ENCODE results near the gene CAMK4. TPM values are rescaled to one million over a fixed set of nuclear protein-coding genes. Genes with fewer than 3 reads are reported as not detected.

The CAMK4 gene
- total RNA-seq, 4 donors from 2014 or later, result 3.5 to 38.8 (median 6.2) TPM

GRCh38 chr5:111461934-111462333 is 237.8 kb downstream of the CAMK4 start:
- Histone ChIP-seq H3K27ac (no peak overlapping the region), H3K4me1 (no peaks in the 10 kb centered on the region), H3K4me3 (no peak overlapping the region), H3K27me3 (no peaks in the 10 kb centered on the region), H3K9me3 (no peaks in the 10 kb centered on the region), H3K36me3 (no peaks in the 10 kb centered on the region)
- no peak for DNase-seq
- TF ChIP-seq CTCF (IDR thresholded peaks at IDR 0.05) (no peak), POLR2A (IDR thresholded peaks at IDR 0.05) (no peak)

- Histone ChIP-seq H3K9me3 (no peaks in the 10 kb centered on the region), H3K27me3 (no peaks in the 10 kb centered on the region), H3K4me3 (no peak overlapping the region), H3K27ac (no peak overlapping the region), H3K4me1 (no peaks in the 10 kb centered on the region), H3K36me3 (no peaks in the 10 kb centered on the region)
- TF ChIP-seq CTCF (IDR thresholded peaks at IDR 0.05), result no peak
- no peak for TF ChIP-seq POLR2A (IDR thresholded peaks at IDR 0.05)
- no peak for DNase-seq
Measured at GRCh38 chr5:111463311-111463710, 239.1 kb downstream of the CAMK4 start.

- Histone ChIP-seq H3K36me3 (no peaks in the 10 kb centered on the region), H3K4me3 (no peak overlapping the region), H3K27ac (no peak overlapping the region), H3K9me3 (no peaks in the 10 kb centered on the region), H3K4me1 (no peaks in the 10 kb centered on the region), H3K27me3 (no peaks in the 10 kb centered on the region)
- no peak for DNase-seq
- no peak for TF ChIP-seq CTCF (IDR thresholded peaks at IDR 0.05)
Measured at GRCh38 chr5:111469293-111469896, 245.2 kb downstream of the CAMK4 start.

- Histone ChIP-seq H3K9me3 (no peaks in the 10 kb centered on the region), H3K4me3 (no peak overlapping the region), H3K36me3 (no peaks in the 10 kb centered on the region), H3K27me3 (no peaks in the 10 kb centered on the region), H3K27ac (no peak overlapping the region), H3K4me1 (no peaks in the 10 kb centered on the region)
- TF ChIP-seq POLR2A (IDR thresholded peaks at IDR 0.05) (no peak), CTCF (IDR thresholded peaks at IDR 0.05) (no peak)
- DNase-seq, result no peak
Measured at GRCh38 chr5:111469903-111470302, 245.7 kb downstream of the CAMK4 start.

- H3K4me3 ChIP-seq, result no peak overlapping the region
- H3K27ac ChIP-seq, result no peak overlapping the region
- H3K27me3 ChIP-seq, result no peaks in the 10 kb centered on the region
- DNase-seq, result no peak
- H3K4me1 ChIP-seq, result no peaks in the 10 kb centered on the region
- no peaks in the 10 kb centered on the region for H3K36me3 ChIP-seq
- no peak for TF ChIP-seq POLR2A (IDR thresholded peaks at IDR 0.05)
- no peak for TF ChIP-seq CTCF (IDR thresholded peaks at IDR 0.05)
- no peaks in the 10 kb centered on the region for H3K9me3 ChIP-seq
Measured at GRCh38 chr5:111472096-111472495, 247.9 kb downstream of the CAMK4 start.

- DNase-seq, result no peak
- Histone ChIP-seq H3K9me3 (no peaks in the 10 kb centered on the region), H3K4me3 (no peak overlapping the region), H3K27me3 (no peaks in the 10 kb centered on the region), H3K27ac (no peak overlapping the region), H3K4me1 (no peaks in the 10 kb centered on the region), H3K36me3 (no peaks in the 10 kb centered on the region)
- no peak for TF ChIP-seq CTCF (IDR thresholded peaks at IDR 0.05)
- TF ChIP-seq POLR2A (IDR thresholded peaks at IDR 0.05), result no peak
Measured at GRCh38 chr5:111472579-111472978, 248.4 kb downstream of the CAMK4 start.
